Measurements from ENCODE around the gene OS9.

- TF ChIP-seq CTCF (IDR thresholded peaks at IDR 0.05) (no peak), POLR2AphosphoS5 (IDR thresholded peaks at IDR 0.05; ENCODE audit: low read depth, low read length) (no peak), TCF7L2 (IDR thresholded peaks at IDR 0.05; ENCODE audit: low read depth, low read length) (no peak), SIN3A (IDR thresholded peaks at IDR 0.05; ENCODE audit: borderline replicate concordance, insufficient read depth, low read depth, low read length) (no peak)
These were observed 1.4 kb upstream of the OS9 start for GRCh38 chr12:57692500-57692899.
